MV-4-11 (cell line): ENCODE measurements around the gene MFAP5.
"Not testable (repeated sequence)": the region's sequence is repeated elsewhere in the genome, so short reads cannot be mapped to it uniquely, and the experiment has no call there.

ENCODE experiments used
- DNase-seq: peaks from one replicate; lab custom pipeline; 2025; lab: John Stamatoyannopoulos, UW

Gene MFAP5

GRCh38 chr12:8629486-8630033, 33.1 kb downstream of the MFAP5 start:
- DNase-seq, result peak; percentile 39

DNA sequence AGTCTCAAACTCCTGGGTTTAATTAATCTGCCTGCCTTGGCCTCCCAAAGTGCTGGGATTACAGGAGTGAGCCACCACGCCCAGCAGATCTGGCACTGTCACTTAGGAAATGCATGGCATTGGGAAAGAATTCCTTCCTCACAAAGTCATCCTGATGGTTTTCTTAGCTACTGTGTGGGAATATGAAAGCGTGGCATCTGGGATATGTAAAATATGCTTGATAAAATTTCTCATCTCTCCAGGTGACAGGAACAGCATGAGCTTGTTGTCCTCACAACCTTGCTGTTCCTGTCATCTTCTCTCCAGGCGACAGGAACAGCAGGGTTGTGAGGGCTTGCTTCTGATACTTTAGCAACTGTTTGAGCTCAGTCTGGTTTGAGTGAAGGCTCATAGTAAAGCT, 33.9 kb downstream of the MFAP5 start:
- no peak for DNase-seq

DNA sequence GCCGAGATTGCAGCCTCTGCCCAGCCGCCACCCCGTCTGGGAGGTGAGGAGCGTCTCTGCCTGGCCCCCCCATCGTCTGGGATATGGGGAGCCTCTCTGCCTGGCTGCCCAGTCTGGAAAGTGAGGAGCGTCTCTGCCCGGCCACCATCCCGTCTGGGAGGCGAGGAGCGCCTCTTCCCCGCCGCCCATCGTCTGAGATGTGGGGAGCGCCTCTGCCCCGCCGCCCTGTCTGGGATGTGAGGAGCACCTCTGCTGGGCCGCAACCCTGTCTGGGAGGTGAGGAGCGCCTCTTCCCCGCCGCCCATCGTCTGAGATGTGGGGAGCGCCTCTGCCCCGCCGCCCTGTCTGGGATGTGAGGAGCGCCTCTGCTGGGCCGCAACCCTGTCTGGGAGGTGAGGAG, 37.9 kb downstream of the MFAP5 start:
- DNase-seq, result not testable (repeated sequence)

DNA sequence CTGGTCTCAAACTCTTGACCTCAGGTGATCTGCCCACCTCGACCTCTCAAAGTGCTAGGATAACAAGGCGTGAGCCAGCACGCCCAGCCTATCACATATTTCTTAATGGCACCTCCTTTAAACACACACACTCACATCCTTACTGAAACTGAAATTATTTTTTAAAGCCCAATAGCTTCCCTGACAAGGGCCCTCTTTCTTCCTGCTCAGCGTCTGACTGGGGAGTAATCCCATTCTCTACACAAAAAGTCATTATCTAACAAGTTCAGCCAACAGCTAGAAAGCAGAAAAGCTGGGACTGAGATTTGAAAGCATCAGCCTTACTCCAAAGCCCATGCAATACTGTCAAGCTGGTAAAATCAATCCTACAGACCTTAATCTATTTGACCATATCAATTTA, 40.0 kb downstream of the MFAP5 start:
- DNase-seq, result no peak

GRCh38 chr12:8615206-8615605, 47.4 kb downstream of the MFAP5 start:
- no peak for DNase-seq

DNA sequence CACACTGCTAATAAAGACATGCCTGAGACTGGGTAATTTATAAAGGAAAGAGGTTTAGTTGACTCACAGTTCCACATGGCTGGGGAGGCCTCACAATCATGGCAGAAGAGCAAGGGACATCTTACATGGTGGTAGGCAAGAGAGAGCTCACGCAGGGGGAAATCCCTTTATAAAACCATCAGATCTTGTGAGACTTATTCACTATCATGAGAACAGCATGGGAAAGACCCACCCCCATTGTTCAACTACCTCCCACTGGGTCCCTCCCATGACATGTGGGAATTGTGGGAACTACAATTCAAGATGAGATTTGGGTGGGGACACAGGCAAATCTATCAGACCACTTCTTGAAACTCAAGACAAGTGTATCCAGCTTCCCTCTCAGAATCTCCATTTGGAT, 48.7 kb downstream of the MFAP5 start:
- not testable (repeated sequence) for DNase-seq

DNA sequence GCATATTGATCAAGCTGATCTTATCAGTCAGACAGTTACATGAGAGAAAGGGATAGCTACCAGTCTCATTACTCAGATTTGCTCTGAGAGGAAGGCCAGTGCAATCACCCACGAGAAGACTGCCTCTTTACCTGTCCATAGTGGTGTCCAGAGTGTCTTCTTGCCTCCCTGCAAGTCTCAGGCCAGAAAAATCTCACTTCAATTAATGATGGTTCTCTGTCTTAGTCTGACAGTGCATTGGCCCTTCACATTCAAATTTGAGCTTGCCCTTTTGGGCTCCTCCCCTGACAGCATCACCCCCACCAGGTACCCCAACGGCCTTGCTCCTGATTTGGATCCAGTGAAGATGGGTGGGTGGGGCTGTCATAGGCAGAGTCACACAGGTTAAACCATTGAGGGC, 50.0 kb downstream of the MFAP5 start, which contains the start of gene AICDA:
AICDA (minus strand) TSS at position 231 of the 400 bp plus-strand sequence; CDS start at position 139, 92 bp downstream.
- DNase-seq, result no peak

DNA sequence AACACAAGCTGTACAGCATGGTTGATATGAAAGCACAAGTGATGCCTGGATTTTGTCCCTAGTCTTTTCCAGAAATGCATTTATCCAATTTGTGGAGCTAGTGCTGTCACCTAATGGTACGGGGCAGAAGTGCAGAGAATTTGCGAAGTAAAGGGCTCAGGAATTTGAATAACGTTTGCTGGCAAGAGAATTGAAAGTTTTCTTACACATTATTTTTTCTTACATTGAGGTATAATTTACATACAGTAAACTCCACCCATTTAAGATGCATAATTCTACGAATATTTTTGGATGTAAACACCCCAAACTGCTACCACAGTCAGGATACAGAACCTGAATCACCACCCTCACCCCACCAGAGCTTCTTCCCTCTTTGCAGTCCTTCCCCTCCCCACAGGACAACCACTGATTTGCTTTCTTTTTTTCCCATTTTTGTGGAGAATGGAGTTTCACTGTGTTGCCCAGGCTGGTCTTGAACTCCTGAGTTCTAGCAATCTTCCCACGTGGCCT, 53.5 kb downstream of the MFAP5 start:
- DNase-seq, result peak; percentile 19

- no peak for DNase-seq
Observed at GRCh38 chr12:8606890-8607289, 55.7 kb downstream of the MFAP5 start.

- DNase-seq, result no peak
Observed at GRCh38 chr12:8605057-8605456, 57.6 kb downstream of the MFAP5 start.

DNA sequence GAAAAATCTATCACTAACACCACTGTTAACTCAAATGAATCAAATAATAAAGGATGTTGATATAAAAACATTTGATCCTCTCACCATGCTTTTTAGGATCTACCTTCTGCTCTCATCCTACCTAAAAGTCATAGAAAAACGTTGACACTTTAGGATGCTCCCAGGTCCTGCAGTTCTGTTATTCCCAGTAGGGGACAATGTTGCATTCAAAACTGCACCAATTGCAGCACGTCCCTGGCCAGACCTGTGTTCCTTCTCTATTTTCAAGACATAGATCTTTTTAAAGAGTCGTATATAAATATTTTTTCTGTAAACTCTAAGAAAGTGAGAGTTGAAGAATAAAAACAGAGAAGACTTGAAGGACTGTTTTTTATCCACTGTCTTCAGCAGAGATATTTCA, 58.8 kb downstream of the MFAP5 start:
- DNase-seq, result peak; percentile 11

- no peak for DNase-seq
Observed at GRCh38 chr12:8603286-8603685, 59.3 kb downstream of the MFAP5 start.

DNA sequence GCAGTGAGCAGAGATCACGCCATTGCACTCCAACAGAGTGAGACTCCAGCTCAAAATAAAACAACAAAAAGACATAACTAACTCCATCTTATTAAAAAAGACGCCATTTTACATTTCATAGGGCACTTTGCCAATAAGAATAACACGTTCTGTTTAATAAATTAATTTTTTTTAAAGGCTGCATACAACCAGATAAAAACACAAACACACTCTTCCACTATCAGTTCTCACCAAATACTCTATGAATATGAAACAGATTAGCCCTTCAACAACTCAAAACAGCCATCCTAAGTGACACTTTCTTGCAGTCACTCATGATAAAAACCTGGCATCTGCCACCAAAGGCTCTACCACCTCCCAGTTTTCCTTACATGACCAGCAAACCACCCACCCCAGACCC, 66.1 kb downstream of the MFAP5 start:
- no peak for DNase-seq
